K562 (cell line): Measurements from ENCODE around the gene LATS2.

Experiments used
- HIVEP1 ChIP-seq: fragments of 250-450 bp; sonication (Bioruptor Pico); IDR thresholded peaks from 2 replicates; pipeline ENCODE4 v1.4.0; 2020; ENCODE audit warnings: mild to moderate bottlenecking
- MTA3 ChIP-seq: fragments of 450-650 bp; formaldehyde crosslinking; IDR thresholded peaks from 2 replicates; pipeline ENCODE4 v1.6.1; 2017; ENCODE audit warnings: mild to moderate bottlenecking, borderline replicate concordance
- MYBL2 ChIP-seq, 2 experiments: fragments of 450-650 bp in 1 of 2; sonication (generic) in 1 of 2; formaldehyde crosslinking in 1 of 2; IDR thresholded peaks; 2 replicates each; pipeline versions ENCODE4 v1.6.1 to v1.8.1; 2017 to 2022; ENCODE audit warnings: borderline replicate concordance in 1 of 2, inconsistent platforms in 1 of 2, low read depth in 1 of 2, mild to moderate bottlenecking in 1 of 2, missing genetic modification reagents in 1 of 2, moderate library complexity in 1 of 2
- NCOA1 ChIP-seq: fragments of 450-650 bp; IDR thresholded peaks from 2 replicates; pipeline ENCODE4 v1.6.1; 2016; ENCODE audit warnings: low read depth
- POLR2A ChIP-seq: fragments of 450-650 bp; conservative IDR thresholded peaks from 2 replicates; pipeline ENCODE4 v1.6.1; 2016
- POLR2AphosphoS5 ChIP-seq: IDR thresholded peaks from 2 replicates; pipeline ENCODE4 v1.6.1; 2011; ENCODE audit warnings: mild to moderate bottlenecking, low read depth, low read length, moderate library complexity; ENCODE audit not compliant: control insufficient read depth, insufficient read depth
- ZBTB7A ChIP-seq: IDR thresholded peaks from 2 replicates; pipeline ENCODE4 v1.6.1; 2011; ENCODE audit warnings: low read depth, mild to moderate bottlenecking, low read length, moderate library complexity, borderline replicate concordance; ENCODE audit not compliant: control insufficient read depth
- ZNF121 ChIP-seq: sonication (generic); formaldehyde crosslinking; conservative IDR thresholded peaks from 2 replicates; pipeline ENCODE4 v1.8.0; 2022; ENCODE audit warnings: missing genetic modification reagents
- ZNF143 ChIP-seq: sonication (generic); formaldehyde crosslinking; IDR thresholded peaks from 2 replicates; pipeline ENCODE4 v1.9.0; 2022; ENCODE audit warnings: mild to moderate bottlenecking, missing genetic modification reagents
- ZNF197 ChIP-seq: fragments of 200-800 bp; sonication (Bioruptor generic); IDR thresholded peaks from 2 replicates; pipeline ENCODE4 v1.6.1; 2016; ENCODE audit warnings: low read depth, missing genetic modification characterization, missing compliant biosample characterization
- ZNF263 ChIP-seq: sonication (generic); formaldehyde crosslinking; IDR thresholded peaks from 2 replicates; pipeline ENCODE4 v1.8.0; 2022; ENCODE audit warnings: mild to moderate bottlenecking, missing genetic modification reagents, borderline replicate concordance
- TF ChIP-seq, protein P1 (sequence below), 3 experiments: IDR thresholded peaks in 2 of 3; conservative IDR thresholded peaks in 1 of 3; 2 replicates each; pipeline ENCODE4 v1.5.1; 2011 to 2012; ENCODE audit warnings: low read length in 3 of 3, mild to moderate bottlenecking in 3 of 3, control low read depth in 2 of 3, improper control_type of control experiment in 1 of 3, inconsistent platforms in 1 of 3, low read depth in 1 of 3, mixed read lengths in 1 of 3, moderate library complexity in 1 of 3; ENCODE audit not compliant: insufficient read depth in 2 of 3

DNA sequence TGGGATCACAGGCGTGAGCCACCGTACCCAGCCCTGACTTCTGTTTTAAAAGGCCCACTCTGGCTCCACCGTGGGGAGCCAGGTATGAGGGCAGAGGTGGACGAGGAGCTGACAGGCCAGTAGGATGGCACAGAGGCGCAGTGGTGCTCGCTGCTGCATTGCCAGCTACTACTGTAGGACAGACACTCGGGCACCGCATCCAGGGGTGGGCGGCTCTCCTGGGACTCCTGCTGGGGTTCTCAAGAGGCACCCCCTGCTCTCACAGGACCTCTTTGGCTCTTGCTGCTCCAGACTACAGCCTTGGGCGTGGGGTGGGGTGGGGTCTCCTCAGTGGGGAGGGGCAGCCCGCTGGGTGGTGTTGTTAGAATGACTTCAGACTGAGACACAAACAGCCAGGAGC is 53.4 kb downstream of the LATS2 start:
- TF ChIP-seq, protein P1, sequence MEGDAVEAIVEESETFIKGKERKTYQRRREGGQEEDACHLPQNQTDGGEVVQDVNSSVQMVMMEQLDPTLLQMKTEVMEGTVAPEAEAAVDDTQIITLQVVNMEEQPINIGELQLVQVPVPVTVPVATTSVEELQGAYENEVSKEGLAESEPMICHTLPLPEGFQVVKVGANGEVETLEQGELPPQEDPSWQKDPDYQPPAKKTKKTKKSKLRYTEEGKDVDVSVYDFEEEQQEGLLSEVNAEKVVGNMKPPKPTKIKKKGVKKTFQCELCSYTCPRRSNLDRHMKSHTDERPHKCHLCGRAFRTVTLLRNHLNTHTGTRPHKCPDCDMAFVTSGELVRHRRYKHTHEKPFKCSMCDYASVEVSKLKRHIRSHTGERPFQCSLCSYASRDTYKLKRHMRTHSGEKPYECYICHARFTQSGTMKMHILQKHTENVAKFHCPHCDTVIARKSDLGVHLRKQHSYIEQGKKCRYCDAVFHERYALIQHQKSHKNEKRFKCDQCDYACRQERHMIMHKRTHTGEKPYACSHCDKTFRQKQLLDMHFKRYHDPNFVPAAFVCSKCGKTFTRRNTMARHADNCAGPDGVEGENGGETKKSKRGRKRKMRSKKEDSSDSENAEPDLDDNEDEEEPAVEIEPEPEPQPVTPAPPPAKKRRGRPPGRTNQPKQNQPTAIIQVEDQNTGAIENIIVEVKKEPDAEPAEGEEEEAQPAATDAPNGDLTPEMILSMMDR (IDR thresholded peaks at IDR 0.05 in 2 of 3, conservative IDR thresholded peaks at IDR 0.05 in 1 of 3; ENCODE audit: insufficient read depth in 2 of 3, low read depth in 1 of 3, low read length in 3 of 3): no peak
- no peak for TF ChIP-seq HIVEP1 (CRISPR knock-in tag)
- no peak for TF ChIP-seq POLR2AphosphoS5
- no peak for TF ChIP-seq ZNF121 (CRISPR knock-in tag)
- TF ChIP-seq NCOA1: no peak
- TF ChIP-seq ZNF197: no peak
- TF ChIP-seq ZBTB7A: no peak
- TF ChIP-seq MYBL2 (IDR thresholded peaks at IDR 0.05; ENCODE audit: low read depth): no peak
- TF ChIP-seq MYBL2 (CRISPR knock-in tag; IDR thresholded peaks at IDR 0.05; ENCODE audit: borderline replicate concordance): no peak
- TF ChIP-seq ZNF263 (CRISPR knock-in tag): no peak
- TF ChIP-seq MTA3: no peak
- TF ChIP-seq POLR2A: no peak
- no peak for TF ChIP-seq ZNF143
